Activated CD8-positive, alpha-beta memory T cell treated with anti-CD3 and anti-CD28 coated beads for 48 hours (primary cell): Measurements from ENCODE around the gene MYO16.

Source experiments
- DNase-seq, 3 experiments: peaks; one replicate each; pipeline ENCODE4 v3.0.0-alpha.2; 2020; ENCODE audit warnings: low read depth in 2 of 3, low spot score in 2 of 3

MYO16 gene

DNA sequence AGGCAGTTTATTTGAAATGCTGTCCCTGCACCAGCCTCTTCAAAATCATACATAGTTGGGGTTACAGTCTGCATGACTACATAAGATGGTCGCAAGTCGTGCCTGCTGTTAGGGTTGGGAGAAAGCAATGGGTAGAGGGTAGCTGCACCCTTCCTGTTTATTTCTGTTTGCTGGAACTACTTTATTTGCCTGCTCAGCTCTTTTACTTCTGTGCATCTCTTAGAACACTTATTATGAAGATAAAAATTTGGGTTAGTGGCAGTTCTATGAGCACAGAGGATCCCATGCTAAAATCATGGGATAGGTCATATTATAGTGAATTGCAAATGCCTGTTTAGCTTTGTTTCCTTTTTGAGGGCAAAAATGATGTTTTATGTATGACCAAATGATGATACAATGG is 160.1 kb downstream of the MYO16 start:
- no peak for DNase-seq

DNA sequence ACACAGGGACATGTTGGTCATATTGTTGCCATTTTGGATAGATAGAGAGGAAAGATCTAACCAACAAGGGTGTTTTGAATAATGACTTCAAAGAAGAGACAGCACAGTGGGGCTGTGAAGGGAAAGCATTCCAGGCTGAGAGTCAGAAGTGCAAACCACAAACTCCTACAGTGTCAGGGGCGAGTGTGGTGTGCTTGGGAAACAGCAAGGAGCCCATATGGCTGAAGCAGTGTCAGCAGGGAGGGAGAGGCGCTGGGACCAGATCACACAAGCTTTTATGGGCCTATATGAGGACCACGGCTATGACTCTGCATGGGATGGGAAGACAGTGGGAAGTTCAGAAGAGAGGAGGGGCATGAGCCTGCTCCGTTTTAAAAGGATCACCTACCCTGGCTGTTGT is 166.4 kb downstream of the MYO16 start:
- no peak for DNase-seq

DNA sequence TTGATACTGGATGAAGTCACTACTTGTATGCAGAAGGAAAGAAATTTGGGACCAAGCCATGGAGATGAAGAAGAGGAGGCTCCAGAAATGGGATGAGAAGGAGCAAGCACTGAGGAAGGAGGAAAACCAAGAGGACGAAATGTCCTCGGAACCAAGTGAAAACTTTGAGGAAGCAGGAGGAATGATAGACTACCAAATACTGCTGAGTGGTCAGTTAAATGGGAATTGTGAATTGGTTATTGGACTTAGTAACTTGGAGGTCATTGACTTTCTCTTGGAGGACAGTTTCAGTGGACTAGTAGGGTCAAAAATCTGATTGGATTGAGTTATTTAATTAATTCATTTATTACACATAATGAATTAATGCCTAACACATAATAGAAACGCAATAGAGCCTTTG is 167.9 kb downstream of the MYO16 start:
- no peak for DNase-seq

DNA sequence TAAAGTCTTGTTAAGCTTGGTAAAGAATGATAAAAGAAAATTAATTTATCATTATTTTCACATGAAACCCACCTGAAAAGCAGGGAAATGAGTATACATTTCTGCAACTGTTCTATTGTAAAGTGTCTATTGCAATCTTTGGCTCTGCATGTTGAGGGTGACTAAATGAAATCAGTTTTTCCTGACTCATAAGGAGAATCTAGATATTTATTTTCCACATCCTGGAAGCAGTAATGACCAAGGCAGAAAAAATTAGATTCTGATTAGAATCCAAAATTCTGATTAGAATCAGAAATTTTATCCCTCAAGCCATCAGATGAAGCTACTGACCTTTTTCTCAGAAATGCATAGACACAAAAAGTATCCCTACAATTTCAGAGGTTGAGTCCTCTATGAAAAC is 178.4 kb downstream of the MYO16 start:
- no peak for DNase-seq

DNA sequence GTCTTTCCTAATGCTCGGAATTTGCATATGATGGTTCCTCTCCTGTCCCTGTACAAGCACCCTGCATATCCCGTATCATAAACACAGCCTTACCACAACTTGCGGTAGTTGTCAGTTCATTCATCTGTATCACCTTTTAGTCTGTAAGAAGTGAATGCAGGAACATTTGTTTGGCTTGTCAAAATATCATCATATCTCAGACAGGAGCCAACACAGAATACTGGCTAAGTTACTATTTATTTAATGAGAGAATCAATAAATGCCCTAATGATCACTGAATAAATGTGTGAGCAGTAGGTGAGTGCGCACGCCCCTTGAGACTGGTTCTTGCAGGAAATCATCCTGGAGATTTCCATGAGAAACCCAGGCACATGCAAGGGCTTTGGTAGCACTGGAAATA is 182.8 kb downstream of the MYO16 start:
- no peak for DNase-seq

DNA sequence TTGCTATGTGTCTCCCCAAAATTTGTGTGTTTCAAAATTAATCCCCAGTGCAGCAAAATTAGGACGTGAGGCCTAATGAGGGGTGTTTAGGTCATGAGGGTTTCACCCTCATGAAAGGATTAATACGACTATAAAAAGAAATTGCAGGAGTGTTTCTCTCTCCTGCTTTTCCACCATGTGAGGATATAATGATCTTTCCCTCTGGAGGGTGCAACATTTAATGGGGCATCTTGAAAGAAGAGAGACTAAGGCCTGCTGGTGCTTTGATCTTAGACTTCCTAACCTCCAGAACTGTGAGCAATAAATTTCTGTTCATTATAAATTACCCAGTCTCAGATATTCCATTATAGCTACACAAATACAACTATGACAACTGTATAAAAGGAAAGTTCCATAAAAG is 183.2 kb downstream of the MYO16 start:
- no peak for DNase-seq

DNA sequence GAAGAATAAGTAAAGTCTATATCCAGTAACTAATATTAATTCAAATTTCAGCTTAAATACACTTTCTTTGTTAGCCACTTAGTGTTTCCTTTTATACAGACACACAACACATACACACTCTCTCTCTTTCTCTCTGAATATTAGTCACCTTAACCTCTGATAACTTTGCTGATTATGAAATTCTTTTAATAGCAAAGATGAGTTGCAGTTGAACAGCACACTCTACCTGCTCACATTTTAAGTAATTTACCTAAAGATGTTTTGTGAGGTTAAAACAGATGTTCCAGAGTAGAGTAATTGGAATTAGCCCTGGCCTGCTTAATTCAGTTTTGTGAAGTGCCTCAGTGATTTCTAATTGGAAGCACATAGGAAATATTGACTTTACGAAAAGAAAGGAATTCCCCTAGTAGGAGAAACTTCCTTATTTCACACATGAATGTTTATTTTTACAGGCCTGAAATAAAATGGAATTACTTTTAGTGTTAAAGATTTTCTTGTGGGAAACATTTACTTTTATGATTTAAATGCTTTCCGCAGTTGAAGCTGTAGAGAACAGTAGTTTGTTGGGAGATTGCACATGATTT is 184.3 kb downstream of the MYO16 start:
- DNase-seq: no peak

DNA sequence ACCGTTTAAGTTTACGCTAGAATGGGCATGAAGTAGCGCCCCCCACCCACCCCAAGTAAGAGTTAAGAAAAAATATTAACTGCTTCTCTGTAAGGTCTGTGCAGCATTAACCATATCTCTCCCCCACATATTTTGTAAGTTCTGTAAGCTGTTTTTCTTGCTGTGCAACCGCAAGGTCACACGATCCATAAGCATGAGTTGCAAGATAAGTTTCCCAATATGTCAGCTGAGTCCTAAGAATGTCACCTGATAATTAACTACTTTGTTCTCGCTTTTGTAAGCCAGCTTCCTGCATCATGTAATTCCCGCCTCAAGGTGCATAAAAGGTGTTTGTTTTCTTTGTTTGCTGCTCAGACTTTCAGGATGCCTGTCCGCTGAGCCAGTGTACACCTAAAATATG is 187.0 kb downstream of the MYO16 start:
- no peak for DNase-seq

DNA sequence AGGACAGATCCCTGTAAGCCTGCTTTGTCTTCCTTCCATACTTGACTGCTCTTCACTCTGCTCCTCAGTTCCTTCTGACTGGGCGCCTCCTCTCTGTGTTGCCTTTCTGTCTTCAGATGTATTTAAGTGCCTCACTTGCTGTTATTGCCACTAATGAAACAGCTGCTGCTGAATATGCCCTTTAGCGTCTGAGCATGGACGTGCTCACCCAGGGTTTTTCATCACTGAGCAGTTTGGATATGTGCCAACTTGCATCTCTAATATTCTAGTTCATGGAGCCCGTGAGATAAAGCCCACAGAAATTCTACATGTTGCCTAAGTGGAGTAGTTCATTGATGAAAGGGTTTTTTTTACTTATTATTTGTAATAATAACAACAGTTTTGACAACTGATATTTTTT is 198.2 kb downstream of the MYO16 start:
- no peak for DNase-seq

DNA sequence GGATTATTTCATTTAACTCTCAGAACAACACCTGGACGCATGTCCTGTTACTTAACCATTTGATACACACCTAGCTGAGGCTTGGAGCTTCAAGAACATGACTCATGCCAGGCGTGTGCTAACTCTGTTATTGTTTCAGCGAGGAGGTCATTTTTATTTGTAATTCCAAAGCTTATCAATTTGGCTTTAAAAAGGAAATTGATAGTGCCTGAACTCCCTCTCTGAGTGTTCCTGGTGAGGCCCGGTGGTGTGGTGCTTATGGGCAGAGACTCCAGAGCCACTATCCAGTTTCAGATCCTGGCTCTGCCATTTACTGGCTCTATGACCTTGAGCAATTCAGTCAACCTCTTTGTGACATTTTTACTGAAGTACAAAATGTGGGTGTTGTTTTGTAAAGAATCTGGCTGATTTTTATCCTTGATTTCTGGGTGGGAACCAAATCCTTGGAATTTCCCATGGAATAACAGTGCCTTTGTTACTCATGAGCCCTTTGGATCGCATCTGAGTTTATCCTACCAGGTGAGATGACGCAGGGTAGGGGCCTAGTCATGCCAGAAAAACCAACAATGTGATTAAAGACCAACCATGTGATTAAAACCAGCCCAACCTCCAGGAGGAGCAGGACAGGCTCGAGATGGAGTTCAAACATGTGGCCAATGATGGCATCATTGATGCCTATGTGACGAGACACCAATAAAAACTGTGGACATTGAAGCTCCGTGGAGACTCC is 198.8 kb downstream of the MYO16 start:
- no peak for DNase-seq

DNA sequence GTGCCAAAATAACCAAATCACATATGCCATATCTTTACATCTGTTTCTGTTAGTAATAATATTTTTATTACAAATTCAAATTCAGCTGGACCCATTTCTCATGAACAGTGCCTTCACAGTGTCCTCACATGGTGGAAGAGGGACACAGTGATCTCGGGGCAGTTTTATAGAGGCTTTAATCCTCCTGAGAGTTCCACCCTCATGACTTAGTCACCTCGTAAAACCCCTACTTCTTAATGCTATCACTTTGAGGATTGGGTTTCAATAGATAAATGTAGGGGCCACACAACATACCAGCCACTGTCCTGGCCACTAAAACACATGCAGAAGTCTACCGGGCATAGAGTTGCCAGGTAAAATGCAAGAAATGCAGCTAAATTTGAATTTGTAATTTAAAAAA is 201.5 kb downstream of the MYO16 start:
- no peak for DNase-seq

DNA sequence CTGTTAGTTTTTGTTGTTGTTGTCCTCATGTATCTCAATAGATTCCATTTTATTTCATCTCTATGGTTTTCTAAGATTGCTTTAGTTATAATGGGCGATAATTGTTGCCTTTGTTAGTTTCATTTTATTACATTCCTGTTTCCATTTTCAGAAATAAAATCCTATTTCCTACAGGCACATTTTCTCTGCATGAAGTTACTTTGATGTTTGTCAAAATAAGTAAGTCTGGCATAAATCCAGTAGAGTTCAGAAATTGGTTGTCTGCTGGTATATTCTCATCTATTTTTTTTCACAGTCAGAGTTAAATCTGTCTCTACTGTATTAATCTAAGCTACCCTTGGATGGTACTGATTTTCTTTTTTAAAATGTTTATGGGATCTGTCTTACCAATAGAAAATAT is 204.1 kb downstream of the MYO16 start:
- DNase-seq: no peak

DNA sequence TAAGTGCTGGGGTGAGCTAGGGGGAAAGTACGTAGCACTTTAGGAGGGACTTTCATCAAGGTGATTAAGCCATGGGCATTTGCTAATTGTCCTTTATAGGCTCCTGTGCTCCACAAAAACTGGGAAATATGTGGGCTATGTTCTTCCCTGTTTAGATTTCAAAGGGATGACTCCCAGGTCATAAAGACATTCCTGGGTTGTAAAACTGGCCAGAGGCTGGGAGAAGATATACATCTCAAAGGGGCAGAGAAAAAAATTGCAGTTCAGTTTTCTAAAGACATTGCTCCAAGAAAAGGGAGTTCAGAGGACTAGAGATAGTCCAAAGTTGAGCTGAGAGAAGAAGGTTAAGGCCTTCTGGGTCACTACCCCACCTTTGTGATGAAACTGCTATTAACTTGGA is 204.8 kb downstream of the MYO16 start:
- DNase-seq: no peak

DNA sequence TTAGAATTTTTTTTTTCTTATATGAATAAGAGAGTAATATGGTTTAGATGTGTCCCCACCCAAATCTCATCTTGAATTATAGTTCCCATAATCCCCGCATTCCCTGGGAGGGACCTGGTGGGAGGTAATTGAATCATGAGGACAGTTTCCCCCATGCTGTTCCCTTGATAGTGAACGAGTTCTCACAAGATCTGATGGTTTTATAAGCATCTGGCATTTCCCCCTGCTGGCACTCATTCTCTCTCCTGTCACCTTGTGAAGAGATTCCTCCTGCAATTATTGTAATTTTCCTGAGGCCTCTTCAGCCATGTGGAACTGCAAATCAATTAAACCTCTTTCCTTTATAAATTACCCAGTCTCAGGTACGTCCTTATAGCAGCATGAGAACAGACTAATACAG is 205.7 kb downstream of the MYO16 start:
- no peak for DNase-seq

DNA sequence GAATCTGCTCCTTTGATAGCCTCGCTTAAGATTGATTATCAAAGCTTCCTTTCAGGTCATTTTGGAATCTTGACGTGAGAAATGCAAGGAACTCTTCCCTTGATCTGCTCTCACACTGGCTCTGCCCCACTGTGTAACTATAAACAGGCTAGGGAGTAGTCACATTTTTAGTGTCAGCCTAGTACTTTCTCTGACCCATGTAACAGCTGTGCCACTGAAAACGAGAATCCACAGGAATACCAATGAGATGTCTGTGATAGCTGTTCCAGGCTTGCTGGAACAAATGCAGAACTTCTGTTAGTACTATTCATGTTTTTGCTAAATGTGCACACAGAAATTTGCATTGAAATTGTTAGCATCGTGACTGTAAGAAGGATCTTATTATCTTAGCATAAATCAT is 221.3 kb downstream of the MYO16 start:
- no peak for DNase-seq

DNA sequence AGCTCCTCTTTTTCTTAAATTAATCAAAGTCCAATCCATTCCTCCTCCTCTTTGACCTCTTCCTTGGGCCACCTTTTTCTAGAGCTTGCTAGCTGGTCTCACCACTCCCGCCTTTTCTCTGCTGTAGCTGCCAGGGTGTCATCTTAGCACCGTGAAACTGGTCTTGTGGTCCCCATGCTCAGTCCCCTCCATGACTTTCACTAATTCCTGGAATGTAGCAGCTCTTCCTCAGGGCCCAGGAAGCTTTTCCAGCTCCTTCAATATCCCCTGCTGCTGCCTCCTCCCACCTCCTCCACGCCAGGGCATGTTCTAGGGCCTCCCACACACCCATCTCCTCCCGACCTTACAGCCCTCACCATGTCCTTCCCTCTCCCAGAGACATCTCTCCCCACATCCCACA is 222.2 kb downstream of the MYO16 start:
- DNase-seq: no peak

DNA sequence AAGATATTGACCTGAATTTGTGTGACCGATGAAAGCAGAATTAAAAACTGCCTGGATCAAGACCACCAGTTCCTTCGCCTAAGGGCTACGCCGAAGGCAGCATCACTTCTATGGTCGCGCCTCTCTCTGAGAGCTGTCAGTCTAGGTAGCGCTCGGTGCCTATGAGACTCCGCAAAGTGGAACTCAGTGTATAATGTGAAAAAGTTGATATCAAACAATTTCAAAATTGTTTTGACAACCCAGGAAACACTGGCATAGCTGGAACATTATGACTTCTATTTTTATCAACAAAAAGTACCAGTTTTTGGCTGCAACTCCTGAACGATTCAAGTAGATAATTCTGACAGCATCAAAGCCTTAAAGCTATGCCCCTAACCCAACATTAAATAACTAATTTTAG is 223.6 kb downstream of the MYO16 start:
- no peak for DNase-seq

DNA sequence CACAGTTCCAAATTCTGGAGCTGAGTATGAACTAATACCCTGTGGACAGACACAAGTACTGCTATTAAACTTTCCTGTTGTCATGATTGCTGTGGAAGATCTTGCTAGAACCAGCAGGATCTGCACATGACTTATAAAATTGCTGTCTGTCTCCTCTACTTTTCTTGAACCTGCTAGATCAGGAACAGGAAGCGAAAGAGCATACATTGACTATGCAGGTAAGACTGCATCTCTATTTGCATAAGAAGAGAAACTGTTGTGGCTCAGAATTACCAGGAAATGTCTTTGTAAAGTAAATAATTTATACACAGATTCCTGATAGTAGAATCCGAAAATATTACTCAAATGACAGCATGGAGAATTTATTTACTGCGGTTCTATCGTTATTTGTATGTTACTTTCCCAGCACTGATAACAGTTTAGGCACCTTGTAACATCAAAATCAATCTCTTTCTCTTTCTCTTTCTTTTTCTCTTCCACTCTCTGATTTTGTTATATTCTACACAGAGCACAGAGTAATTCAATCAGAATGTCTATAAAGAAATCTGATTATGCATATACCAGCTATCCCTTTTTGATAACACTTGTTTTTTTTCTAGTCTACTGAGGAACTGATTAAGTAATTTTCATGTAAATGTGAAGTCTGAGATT is 226.5 kb downstream of the MYO16 start:
- no peak for DNase-seq

DNA sequence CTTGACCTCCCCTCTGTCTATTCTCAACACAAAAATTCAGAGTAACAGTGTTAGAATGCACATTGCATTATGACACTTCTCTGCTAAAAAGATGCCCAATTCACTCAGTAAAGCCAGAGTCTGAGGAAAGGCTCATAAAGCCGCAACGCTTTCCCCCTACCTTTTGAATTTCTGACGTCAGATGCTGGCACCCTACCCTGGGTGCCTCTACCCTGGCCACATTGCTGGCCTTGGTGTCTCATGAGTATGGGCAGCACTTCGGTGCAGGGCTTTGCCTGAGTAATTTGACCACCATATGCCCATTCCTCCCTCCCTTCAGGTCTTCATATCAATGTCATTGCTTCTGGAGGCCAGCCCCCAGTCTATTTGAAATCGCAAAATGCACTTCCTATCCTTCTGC is 229.3 kb downstream of the MYO16 start:
- DNase-seq: no peak

DNA sequence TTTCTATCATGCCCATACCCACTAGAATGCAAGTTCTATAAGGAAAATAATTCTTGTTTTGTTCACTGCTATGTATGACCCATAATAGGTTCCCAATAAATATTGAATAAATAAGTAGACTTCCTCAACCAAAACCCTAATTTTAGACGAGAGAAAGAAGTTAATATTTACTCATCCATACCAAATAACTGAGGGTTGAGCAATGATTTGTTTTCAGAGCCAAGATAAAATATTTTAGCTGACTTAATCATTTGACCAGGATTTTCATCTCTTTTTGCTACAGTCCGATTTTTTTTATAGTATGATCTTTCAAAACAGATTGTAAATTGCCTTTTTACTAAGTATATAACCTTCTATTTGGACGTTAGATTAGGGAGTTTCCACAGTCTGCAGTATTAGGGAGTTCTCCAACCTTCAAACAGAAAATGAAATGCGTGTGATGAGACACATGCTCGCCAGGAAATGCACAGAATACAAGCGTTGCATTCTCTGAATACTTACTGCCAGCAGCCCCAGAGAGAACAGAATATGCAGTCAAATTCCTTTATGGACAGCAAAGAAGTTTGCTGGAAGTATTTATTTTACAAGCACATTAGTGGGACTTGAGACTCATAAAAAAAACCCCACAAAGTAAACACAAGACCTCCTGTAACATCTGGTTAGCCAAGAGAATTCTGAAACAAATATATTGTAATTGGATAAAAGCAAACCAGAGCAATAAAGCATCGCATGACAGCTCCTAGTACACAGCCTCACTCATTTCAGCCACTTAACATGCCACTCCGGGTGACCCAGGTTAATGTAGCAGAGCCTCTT is 230.0 kb downstream of the MYO16 start:
- DNase-seq: no peak

DNA sequence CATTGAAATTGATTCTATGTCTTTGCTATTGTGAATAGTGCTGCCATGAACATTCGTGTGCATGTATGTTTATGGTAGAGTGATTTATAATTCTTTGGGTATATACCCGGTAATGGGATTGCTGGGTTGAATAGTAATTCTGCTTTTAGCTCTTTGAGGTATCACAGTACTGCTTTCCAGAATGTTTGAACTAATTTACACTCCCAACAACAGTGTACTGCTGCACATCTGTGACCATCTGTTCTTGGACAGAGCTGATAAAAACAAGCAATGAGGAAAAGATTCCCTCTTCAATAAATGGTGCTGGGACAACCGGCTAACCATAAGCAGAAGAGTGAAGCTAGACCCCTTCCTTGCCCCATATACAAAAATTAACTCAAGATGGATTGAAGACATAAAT is 231.0 kb downstream of the MYO16 start:
- no peak for DNase-seq

DNA sequence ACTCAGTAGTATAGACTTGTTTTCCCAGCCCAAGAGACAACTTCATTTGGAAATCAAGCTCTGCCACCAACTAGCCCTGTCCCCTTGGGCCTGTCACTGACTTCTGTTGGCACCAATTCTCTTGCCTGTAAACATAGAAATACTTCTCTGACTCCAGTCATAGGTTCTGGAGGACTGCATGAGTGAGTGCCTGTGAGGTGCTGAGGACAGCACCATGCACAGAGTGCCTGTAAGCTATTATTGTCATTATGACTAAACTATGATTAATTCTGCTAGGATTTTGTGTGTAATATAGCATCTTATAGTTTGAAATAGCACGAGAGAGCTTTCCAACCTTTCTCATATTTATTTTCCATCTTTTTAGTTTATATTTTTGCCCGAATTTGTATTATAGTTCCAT is 247.9 kb downstream of the MYO16 start:
- DNase-seq: no peak
